ENCODE data around the gene ZNF334.

- no peak for TF ChIP-seq POLR2AphosphoS5 (IDR thresholded peaks at IDR 0.05)
- no peak for TF ChIP-seq POLR2A (IDR thresholded peaks at IDR 0.05)
- TF ChIP-seq, protein P1, sequence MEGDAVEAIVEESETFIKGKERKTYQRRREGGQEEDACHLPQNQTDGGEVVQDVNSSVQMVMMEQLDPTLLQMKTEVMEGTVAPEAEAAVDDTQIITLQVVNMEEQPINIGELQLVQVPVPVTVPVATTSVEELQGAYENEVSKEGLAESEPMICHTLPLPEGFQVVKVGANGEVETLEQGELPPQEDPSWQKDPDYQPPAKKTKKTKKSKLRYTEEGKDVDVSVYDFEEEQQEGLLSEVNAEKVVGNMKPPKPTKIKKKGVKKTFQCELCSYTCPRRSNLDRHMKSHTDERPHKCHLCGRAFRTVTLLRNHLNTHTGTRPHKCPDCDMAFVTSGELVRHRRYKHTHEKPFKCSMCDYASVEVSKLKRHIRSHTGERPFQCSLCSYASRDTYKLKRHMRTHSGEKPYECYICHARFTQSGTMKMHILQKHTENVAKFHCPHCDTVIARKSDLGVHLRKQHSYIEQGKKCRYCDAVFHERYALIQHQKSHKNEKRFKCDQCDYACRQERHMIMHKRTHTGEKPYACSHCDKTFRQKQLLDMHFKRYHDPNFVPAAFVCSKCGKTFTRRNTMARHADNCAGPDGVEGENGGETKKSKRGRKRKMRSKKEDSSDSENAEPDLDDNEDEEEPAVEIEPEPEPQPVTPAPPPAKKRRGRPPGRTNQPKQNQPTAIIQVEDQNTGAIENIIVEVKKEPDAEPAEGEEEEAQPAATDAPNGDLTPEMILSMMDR (IDR thresholded peaks at IDR 0.05): no peak
These were observed 45.6 kb upstream of the ZNF334 start for GRCh38 chr20:46559001-46559400.

Measured in breast epithelium (tissue), 3 donors.